RWPE1 (cell line): Measurements from ENCODE around the gene C22orf15.

Experiments
- CTCF ChIA-PET: fragments of 350-600 bp; sonication (Branson Sonifier 250); formaldehyde crosslinking; extraction: SDS; loops from one replicate; lab custom pipeline; 2021; lab: Yijun Ruan, JAX
- POLR2A ChIA-PET: fragments of 400-600 bp; formaldehyde crosslinking; extraction: SDS; loops from one replicate; lab custom pipeline; 2020; ENCODE audit warnings: antibody characterized with exemption; ENCODE audit not compliant: low non-redundant PET; lab: Yijun Ruan, JAX
- DNase-seq: peaks from one replicate; pipeline ENCODE4 v3.0.0; 2012; ENCODE audit warnings: low spot score
- H3K27ac ChIP-seq: fragments of 450-650 bp; 2 replicates; pipeline ENCODE4 v1.5.1; 2017
- TF ChIP-seq, protein P1 (sequence below): fragments of 450-650 bp; conservative IDR thresholded peaks from 2 replicates; pipeline ENCODE4 v1.5.1; 2017; ENCODE audit warnings: low read depth, mild to moderate bottlenecking

The C22orf15 gene

DNA sequence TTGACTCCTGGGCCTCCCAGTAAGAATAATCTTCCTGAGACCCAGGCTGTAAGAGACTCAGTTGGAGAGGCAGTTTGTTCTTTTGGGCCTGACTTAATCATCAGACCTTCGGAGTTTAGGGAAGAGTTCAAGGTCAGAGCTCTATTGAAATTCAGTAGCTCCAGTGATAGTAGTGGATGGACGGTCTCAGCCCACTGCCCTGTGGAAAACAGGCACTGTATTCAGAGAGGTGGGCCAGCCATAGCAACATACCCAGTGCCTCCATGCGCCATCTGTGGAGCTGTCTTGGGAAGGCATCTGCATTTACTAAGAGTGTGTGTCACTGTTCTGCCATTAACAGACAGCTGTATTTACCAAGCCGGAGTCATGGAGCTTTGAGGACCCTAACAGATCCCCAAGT is 26.8 kb downstream of the C22orf15 start:
- TF ChIP-seq, protein P1, sequence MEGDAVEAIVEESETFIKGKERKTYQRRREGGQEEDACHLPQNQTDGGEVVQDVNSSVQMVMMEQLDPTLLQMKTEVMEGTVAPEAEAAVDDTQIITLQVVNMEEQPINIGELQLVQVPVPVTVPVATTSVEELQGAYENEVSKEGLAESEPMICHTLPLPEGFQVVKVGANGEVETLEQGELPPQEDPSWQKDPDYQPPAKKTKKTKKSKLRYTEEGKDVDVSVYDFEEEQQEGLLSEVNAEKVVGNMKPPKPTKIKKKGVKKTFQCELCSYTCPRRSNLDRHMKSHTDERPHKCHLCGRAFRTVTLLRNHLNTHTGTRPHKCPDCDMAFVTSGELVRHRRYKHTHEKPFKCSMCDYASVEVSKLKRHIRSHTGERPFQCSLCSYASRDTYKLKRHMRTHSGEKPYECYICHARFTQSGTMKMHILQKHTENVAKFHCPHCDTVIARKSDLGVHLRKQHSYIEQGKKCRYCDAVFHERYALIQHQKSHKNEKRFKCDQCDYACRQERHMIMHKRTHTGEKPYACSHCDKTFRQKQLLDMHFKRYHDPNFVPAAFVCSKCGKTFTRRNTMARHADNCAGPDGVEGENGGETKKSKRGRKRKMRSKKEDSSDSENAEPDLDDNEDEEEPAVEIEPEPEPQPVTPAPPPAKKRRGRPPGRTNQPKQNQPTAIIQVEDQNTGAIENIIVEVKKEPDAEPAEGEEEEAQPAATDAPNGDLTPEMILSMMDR = no peak
- ChIA-PET CTCF (interaction anchor here (2.0 kb wide), 1 partner anchor 22 kb away, joined by 7 read pairs; the partner anchor contains the start of gene CHCHD10), POLR2A (no interaction called here)
- DNase-seq = no peak
- no peak overlapping the region for H3K27ac ChIP-seq

DNA sequence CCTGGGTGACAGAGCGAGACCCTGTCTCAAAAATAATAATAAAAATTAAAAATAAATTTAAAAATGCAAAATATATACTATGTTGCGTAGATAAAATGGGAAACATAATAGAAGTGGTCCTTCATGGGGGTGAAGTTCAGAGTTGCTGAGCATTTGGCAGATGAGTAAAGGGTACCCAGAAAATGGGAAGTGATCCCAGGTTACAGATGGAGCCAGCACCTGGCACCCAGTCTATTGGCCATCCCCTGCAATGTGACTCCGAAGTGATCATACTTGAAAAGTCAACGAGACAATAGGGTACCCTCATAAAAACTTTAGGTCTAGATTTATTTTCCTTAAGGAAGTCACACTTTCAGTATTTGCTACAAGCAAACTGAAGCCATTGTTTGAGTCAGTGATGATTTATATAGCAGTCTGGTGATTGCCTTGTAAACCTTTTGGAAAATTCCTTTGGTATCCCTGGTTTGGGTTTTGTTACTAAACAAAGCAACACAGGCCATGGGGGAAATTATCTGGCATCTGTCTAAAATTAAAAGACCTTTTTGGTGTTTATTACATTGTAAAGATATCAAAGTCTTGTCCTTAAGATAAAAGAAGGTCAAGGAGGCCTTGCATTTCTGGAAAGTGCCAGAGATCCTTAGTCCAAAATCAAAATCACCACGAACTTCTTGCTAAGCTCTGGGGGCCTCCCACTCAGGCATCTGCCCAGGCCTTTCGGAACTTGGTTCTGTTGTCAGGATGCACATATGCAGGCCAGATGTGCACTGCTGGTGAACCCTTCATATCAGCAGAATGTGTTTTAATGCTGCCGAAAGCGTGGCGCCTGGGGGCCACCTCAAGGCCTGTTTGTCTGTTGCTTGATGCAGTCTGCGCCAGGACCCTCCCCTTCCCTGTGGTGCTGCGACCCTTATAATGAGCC is 28.3 kb downstream of the C22orf15 start:
- DNase-seq = no peak
- TF ChIP-seq, protein P1 = no peak
- ChIA-PET CTCF (no interaction called here), POLR2A (no interaction called here)
- H3K27ac ChIP-seq = no peak overlapping the region

DNA sequence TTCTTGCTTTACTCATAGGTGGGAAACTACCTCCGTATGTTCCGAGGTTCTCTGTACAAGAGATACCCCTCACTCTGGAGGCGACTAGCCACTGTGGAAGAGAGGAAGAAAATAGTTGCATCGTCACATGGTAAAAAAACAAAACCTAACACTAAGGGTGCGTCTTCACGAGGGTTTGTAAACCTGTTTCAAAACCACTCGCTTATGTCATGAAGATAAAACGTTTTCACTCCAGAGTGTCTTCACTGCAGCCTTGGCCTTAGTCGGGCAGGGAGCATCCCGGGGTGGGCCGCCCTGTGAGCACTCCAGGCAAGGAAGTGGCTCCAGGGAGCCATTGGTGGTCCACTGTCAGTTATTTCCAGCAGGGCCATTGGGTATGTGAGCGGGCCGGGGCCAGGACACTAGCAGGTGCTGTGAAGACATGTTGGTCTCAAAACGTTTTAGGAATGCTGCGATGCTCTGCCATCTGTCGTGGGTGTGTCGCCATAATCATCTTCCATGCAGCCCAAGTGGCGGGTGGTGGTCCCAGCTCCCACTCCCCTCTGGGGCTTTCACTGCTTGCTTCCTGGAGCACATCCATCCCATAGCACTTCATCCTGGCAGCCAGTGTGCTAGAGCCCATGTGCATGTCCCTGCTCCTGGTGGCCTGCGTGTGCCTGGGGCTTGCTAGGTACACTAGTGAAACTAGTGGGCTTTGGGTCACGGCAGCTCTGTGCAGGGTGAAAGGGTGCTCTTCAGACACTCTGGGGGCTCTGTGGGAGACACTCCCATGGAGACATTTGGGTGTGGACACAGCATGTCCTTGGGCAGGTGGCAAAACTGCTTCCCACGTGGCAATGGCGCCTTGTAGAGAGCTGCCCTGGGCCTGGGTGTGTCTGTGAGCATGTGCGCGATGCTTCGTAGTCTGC is 29.2 kb downstream of the C22orf15 start:
- H3K27ac ChIP-seq = no peak overlapping the region; the same call in 1 of the 2 replicates
- ChIA-PET CTCF (interaction anchor here (0.6 kb wide), 1 partner anchor 22 kb away, joined by 4 read pairs; no protein-coding TSS in a partner anchor), POLR2A (no interaction called here)
- TF ChIP-seq, protein P1 = no peak
- DNase-seq = no peak

DNA sequence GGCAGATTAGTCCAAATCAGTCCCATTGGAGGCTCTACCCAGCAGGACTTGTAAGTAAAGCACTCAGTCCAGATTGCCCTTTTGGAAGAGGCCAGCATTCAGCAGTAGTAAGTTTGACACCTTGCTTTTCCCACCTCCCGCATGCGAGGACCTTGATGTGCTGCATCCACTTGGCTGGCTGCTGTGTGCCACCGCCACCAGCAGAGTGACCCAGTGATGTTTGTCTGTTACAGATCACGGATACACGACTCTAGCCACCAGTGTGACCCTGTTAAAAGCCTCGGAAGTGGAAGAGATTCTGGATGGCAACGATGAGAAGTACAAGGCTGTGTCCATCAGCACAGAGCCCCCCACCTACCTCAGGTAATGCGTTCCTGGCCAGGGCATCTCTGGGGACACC is 30.5 kb downstream of the C22orf15 start:
- TF ChIP-seq, protein P1 = no peak
- ChIA-PET CTCF (no interaction called here), POLR2A (interaction anchor here (0.7 kb wide), 1 partner anchor 36 kb away, joined by 5 read pairs; no protein-coding TSS in a partner anchor)
- DNase-seq = no peak
- H3K27ac ChIP-seq = no peak overlapping the region

DNA sequence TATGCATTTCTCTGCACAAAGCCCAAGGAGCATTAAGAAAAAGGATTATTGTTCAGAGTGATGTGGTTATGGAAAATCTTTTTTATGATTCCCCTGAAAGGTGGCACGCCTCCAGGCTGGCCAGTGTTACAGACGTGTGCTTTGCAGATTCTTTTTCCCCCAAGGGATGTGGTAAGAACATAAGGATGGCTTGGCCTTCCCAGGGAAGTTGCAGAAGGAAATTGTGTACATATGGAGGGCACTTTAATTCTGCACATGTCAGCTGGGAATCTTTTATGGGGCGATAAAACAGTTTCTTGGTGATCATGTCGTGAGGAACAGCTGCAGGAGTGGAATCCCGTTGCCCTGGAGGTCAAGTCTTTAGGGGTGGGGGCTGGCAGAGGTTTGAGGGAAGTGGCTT is 33.7 kb downstream of the C22orf15 start:
- CTCF ChIA-PET = no interaction called here
- no peak overlapping the region for H3K27ac ChIP-seq
- POLR2A ChIA-PET = no interaction called here
- no peak for DNase-seq
- TF ChIP-seq, protein P1 = no peak
